Fibroblast of mammary gland (primary cell): Measurements from ENCODE around the gene ZNF488.

Experiments
- DNase-seq: peaks from one replicate; pipeline ENCODE4 v3.0.0-alpha.2; 2010; ENCODE audit warnings: low read depth
- H3K4me3 ChIP-seq: 2 replicates; pipeline ENCODE4 v1.5.1; 2011; ENCODE audit warnings: low read depth, mild to moderate bottlenecking, low read length, moderate library complexity; ENCODE audit not compliant: control insufficient read depth
- CTCF ChIP-seq: conservative IDR thresholded peaks from 2 replicates; pipeline ENCODE4 v1.5.1; 2011; ENCODE audit warnings: low read depth, low read length, inconsistent platforms; ENCODE audit not compliant: control insufficient read depth, insufficient read depth

The ZNF488 gene

GRCh38 chr10:47366181-47366631 is 17.9 kb downstream of the ZNF488 start:
- no peak for DNase-seq
- H3K4me3 ChIP-seq: no peak overlapping the region
- no peak for TF ChIP-seq CTCF

- no peak for DNase-seq
- no peak for TF ChIP-seq CTCF
- H3K4me3 ChIP-seq: no peak overlapping the region
Observed at GRCh38 chr10:47365431-47366180, 18.5 kb downstream of the ZNF488 start.

DNA sequence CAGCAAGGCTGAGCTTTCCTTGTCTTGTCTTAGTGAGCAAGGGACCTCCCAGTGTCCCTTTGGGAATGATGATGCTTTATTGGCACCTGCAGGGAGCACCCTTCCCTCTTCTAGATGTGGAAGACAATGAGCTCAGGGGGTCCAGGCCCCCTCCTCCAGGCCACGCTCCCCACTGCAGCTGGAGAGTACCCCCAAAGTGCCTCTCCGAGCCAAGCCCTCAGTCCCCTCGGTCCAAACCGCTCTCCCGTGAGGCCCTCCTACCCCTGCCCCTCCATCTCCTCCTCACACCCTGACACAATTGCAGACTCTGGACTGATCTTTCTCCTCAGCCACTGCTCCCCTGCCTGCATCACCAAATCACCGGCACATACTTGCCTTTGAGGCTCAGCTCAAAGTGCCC is 19.2 kb downstream of the ZNF488 start:
- H3K4me3 ChIP-seq: no peak overlapping the region
- no peak for TF ChIP-seq CTCF
- no peak for DNase-seq

- TF ChIP-seq CTCF: no peak
- DNase-seq: no peak
Observed at GRCh38 chr10:47364366-47364765, 19.7 kb downstream of the ZNF488 start.

GRCh38 chr10:47363781-47364180 is 20.3 kb downstream of the ZNF488 start:
- no peak overlapping the region for H3K4me3 ChIP-seq
- DNase-seq: no peak
- no peak for TF ChIP-seq CTCF

More at GRCh38 chr10:47364366-47364765, 19.7 kb downstream of the ZNF488 start:
- H3K4me3 ChIP-seq: no peak overlapping the region

GRCh38 chr10:47362199-47362598 is 21.9 kb downstream of the ZNF488 start:
- DNase-seq: no peak
- no peak for TF ChIP-seq CTCF
- H3K4me3 ChIP-seq: no peak overlapping the region
